ENCODE data around the gene AFP.

AFP gene

DNA sequence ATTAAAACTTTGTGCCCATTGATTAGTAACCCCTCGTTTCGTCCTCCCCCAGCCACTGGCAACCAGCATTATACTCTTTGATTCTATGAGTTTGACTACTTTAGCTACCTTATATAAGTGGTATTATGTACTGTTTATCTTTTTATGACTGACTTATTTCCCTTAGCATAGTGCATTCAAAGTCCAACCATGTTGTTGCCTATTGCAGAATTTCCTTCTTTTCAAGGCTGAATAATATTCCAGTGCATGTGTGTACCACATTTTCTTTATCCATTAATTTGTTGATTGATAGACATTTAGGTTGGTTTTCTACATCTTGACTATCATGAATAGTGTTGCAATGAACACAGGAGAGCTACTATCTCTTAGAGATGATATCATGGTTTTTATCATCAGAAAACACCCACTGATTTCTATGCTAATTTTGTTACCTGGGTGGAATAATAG lies 28.8 kb upstream of the AFP start:
- H3K4me3 ChIP-seq (replicated peaks; ENCODE audit: low read depth, low read length) = no peak overlapping the region
- TF ChIP-seq, protein P1, sequence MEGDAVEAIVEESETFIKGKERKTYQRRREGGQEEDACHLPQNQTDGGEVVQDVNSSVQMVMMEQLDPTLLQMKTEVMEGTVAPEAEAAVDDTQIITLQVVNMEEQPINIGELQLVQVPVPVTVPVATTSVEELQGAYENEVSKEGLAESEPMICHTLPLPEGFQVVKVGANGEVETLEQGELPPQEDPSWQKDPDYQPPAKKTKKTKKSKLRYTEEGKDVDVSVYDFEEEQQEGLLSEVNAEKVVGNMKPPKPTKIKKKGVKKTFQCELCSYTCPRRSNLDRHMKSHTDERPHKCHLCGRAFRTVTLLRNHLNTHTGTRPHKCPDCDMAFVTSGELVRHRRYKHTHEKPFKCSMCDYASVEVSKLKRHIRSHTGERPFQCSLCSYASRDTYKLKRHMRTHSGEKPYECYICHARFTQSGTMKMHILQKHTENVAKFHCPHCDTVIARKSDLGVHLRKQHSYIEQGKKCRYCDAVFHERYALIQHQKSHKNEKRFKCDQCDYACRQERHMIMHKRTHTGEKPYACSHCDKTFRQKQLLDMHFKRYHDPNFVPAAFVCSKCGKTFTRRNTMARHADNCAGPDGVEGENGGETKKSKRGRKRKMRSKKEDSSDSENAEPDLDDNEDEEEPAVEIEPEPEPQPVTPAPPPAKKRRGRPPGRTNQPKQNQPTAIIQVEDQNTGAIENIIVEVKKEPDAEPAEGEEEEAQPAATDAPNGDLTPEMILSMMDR (IDR thresholded peaks at IDR 0.05; ENCODE audit: low read depth, low read length, missing control alignments) = no peak

DNA sequence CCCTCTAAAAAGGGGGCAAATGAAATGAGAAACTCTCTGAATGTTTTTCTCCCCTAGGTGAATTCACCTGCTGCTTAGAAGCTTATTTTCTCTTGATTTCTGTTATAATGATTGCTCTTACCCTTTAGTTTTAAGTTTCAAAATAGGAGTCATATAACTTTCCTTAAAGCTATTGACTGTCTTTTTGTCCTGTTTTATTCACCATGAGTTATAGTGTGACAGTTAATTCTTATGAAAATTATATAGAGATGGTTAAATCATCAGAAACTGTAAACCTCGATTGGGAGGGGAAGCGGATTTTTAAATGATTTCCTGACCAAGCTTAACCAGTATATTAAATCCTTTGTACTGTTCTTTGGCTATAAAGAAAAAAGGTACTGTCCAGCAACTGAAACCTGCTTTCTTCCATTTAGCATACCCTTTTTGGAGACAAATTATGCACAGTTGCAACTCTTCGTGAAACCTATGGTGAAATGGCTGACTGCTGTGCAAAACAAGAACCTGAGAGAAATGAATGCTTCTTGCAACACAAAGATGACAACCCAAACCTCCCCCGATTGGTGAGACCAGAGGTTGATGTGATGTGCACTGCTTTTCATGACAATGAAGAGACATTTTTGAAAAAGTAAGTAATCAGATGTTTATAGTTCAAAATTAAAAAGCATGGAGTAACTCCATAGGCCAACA lies 27.7 kb upstream of the AFP start:
- DNase-seq (ENCODE audit: extremely low read depth, low read depth) = no peak
- H3K4me3 ChIP-seq (replicated peaks; ENCODE audit: low read depth, low read length) = no peak overlapping the region
- TF ChIP-seq, protein P1 (IDR thresholded peaks at IDR 0.05; ENCODE audit: low read depth, low read length, missing control alignments) = no peak

More for the DNA sequence above, 28.8 kb upstream of the AFP start:
- DNase-seq (ENCODE audit: extremely low read depth, low read depth) = no peak

DNA sequence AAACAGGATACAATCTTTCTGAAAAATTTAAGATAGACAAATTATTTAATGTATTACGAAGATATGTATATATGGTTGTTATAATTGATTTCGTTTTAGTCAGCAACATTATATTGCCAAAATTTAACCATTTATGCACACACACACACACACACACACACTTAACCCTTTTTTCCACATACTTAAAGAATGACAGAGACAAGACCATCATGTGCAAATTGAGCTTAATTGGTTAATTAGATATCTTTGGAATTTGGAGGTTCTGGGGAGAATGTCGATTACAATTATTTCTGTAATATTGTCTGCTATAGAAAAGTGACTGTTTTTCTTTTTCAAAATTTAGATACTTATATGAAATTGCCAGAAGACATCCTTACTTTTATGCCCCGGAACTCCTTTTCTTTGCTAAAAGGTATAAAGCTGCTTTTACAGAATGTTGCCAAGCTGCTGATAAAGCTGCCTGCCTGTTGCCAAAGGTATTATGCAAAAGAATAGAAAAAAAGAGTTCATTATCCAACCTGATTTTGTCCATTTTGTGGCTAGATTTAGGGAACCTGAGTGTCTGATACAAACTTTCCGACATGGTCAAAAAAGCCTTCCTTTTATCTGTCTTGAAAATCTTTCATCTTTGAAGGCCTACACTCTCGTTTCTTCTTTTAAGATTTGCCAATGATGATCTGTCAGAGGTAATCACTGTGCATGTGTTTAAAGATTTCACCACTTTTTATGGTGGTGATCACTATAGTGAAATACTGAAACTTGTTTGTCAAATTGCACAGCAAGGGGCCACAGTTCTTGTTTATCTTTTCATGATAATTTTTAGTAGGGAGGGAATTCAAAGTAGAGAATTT lies 26.8 kb upstream of the AFP start:
- DNase-seq (ENCODE audit: extremely low read depth, low read depth) = no peak
- TF ChIP-seq, protein P1 (IDR thresholded peaks at IDR 0.05; ENCODE audit: low read depth, low read length, missing control alignments) = no peak
- H3K4me3 ChIP-seq (replicated peaks; ENCODE audit: low read depth, low read length) = no peak overlapping the region

DNA sequence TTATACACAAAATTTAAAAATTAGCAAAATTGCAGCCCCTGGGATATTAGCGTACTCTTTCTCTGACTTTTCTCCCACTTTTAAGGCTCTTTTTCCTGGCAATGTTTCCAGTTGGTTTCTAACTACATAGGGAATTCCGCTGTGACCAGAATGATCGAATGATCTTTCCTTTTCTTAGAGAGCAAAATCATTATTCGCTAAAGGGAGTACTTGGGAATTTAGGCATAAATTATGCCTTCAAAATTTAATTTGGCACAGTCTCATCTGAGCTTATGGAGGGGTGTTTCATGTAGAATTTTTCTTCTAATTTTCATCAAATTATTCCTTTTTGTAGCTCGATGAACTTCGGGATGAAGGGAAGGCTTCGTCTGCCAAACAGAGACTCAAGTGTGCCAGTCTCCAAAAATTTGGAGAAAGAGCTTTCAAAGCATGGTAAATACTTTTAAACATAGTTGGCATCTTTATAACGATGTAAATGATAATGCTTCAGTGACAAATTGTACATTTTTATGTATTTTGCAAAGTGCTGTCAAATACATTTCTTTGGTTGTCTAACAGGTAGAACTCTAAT lies 26.0 kb upstream of the AFP start:
- TF ChIP-seq, protein P1 (IDR thresholded peaks at IDR 0.05; ENCODE audit: low read depth, low read length, missing control alignments) = no peak
- no peak overlapping the region for H3K4me3 ChIP-seq (replicated peaks; ENCODE audit: low read depth, low read length)
- no peak for DNase-seq (ENCODE audit: extremely low read depth, low read depth)

DNA sequence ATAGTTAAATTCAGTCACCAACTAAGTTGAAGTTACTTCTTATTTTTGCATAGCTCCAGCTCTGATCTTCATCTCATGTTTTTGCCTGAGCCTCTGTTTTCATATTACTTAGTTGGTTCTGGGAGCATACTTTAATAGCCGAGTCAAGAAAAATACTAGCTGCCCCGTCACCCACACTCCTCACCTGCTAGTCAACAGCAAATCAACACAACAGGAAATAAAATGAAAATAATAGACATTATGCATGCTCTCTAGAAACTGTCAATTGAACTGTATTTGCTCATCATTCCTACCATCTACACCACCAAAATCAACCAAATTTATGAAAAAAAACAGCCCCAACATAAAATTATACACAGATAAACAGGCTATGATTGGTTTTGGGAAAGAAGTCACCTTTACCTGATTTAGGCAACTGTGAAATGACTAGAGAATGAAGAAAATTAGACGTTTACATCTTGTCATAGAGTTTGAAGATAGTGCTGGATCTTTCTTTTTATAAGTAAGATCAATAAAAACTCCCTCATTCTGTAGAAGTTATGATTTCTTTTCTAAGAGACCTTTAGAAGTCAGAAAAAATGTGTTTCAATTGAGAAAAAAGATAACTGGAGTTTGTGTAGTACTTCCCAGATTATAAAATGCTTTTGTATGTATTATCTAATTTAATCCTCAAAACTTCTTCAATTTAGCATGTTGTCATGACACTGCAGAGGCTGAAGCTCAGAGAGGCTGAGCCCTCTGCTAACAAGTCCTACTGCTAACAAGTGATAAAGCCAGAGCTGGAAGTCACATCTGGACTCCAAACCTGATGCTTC lies 24.9 kb upstream of the AFP start:
- no peak for DNase-seq (ENCODE audit: extremely low read depth, low read depth)
- no peak overlapping the region for H3K4me3 ChIP-seq (replicated peaks; ENCODE audit: low read depth, low read length)
- TF ChIP-seq, protein P1 (IDR thresholded peaks at IDR 0.05; ENCODE audit: low read depth, low read length, missing control alignments) = no peak

DNA sequence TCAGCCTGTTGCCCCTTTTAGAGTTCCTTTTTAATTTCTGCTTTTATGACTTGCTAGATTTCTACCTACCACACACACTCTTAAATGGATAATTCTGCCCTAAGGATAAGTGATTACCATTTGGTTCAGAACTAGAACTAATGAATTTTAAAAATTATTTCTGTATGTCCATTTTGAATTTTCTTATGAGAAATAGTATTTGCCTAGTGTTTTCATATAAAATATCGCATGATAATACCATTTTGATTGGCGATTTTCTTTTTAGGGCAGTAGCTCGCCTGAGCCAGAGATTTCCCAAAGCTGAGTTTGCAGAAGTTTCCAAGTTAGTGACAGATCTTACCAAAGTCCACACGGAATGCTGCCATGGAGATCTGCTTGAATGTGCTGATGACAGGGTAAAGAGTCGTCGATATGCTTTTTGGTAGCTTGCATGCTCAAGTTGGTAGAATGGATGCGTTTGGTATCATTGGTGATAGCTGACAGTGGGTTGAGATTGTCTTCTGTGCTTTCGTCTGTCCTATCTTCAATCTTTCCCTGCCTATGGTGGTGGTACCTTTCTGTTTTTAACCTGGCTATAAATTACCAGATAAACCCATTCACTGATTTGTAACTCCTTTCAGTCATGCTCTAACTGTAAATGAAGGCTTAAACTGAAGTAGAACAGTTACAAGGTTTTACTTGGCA lies 24.1 kb upstream of the AFP start:
- TF ChIP-seq, protein P1 (IDR thresholded peaks at IDR 0.05; ENCODE audit: low read depth, low read length, missing control alignments) = no peak
- no peak for DNase-seq (ENCODE audit: extremely low read depth, low read depth)
- H3K4me3 ChIP-seq (replicated peaks; ENCODE audit: low read depth, low read length) = no peak overlapping the region

Measured in HFF-Myc (cell line).